K562 (cell line): ENCODE results near the gene ZSWIM3. TPM values are rescaled to one million over a fixed set of nuclear protein-coding genes. Genes with fewer than 3 reads are reported as not detected.

Experiments used
- BCL6 ChIP-seq: fragments of 250-450 bp; sonication (Bioruptor Pico); IDR thresholded peaks from 2 replicates; pipeline ENCODE4 v1.4.0; 2020
- BMI1 ChIP-seq: fragments of 150-350 bp; IDR thresholded peaks from 2 replicates; pipeline ENCODE4 v1.6.1; 2014; ENCODE audit warnings: low read length
- C11orf30 ChIP-seq: fragments of 450-650 bp; IDR thresholded peaks from 2 replicates; pipeline ENCODE4 v1.6.1; 2016; ENCODE audit warnings: low read depth, mild to moderate bottlenecking
- CREB1 ChIP-seq, 2 experiments: sonication (generic) in 1 of 2; formaldehyde crosslinking in 1 of 2; IDR thresholded peaks; 2 replicates each; pipeline versions ENCODE4 v1.6.1 to v1.8.0; 2012 to 2022; ENCODE audit warnings: inconsistent platforms in 1 of 2, mild to moderate bottlenecking in 1 of 2, missing genetic modification reagents in 1 of 2, moderate library complexity in 1 of 2
- CTCFL ChIP-seq: IDR thresholded peaks from 2 replicates; pipeline ENCODE4 v1.6.1; 2011; ENCODE audit warnings: borderline replicate concordance, low read depth, mild to moderate bottlenecking, moderate library complexity, low read length; ENCODE audit not compliant: insufficient read depth, poor library complexity, severe bottlenecking
- EWSR1 ChIP-seq: fragments of 450-650 bp; IDR thresholded peaks from 2 replicates; pipeline ENCODE4 v1.6.1; 2018; ENCODE audit warnings: borderline replicate concordance, mild to moderate bottlenecking, low read depth, moderate library complexity; ENCODE audit not compliant: partially characterized antibody
- HCFC1 ChIP-seq: IDR thresholded peaks from 2 replicates; pipeline ENCODE4 v1.6.1; 2012; ENCODE audit warnings: low read depth, low read length, improper control_type of control experiment
- HDAC1 ChIP-seq, 2 experiments: fragments of 450-650 bp; IDR thresholded peaks; 2 replicates each; pipeline ENCODE4 v1.6.1; 2016 to 2017; ENCODE audit warnings: inconsistent platforms in 1 of 2, mild to moderate bottlenecking in 1 of 2, moderate library complexity in 1 of 2
- HSF4 ChIP-seq: fragments of 250-450 bp; sonication (Bioruptor Pico); IDR thresholded peaks from 2 replicates; pipeline ENCODE4 v2.1.2; 2022; ENCODE audit warnings: mild to moderate bottlenecking, moderate library complexity, borderline replicate concordance
- NBN ChIP-seq: fragments of 450-650 bp; IDR thresholded peaks from 2 replicates; pipeline ENCODE4 v1.6.1; 2016; ENCODE audit warnings: low read depth, mild to moderate bottlenecking
- NFIX ChIP-seq: fragments of 250-450 bp; sonication (Bioruptor Pico); IDR thresholded peaks from 2 replicates; pipeline ENCODE4 v1.4.0; 2020; ENCODE audit warnings: low read depth, mild to moderate bottlenecking, moderate library complexity
- PATZ1 ChIP-seq: fragments of 250-450 bp; sonication (Bioruptor Pico); IDR thresholded peaks from 2 replicates; pipeline ENCODE4 v1.5.0; 2020; ENCODE audit warnings: mild to moderate bottlenecking, borderline replicate concordance
- RFX7 ChIP-seq: fragments of 250-450 bp; sonication (Bioruptor Pico); IDR thresholded peaks from 2 replicates; pipeline ENCODE4 v1.5.1; 2021; ENCODE audit warnings: mild to moderate bottlenecking
- SAP30 ChIP-seq: fragments of 200-600 bp; sonication (generic); IDR thresholded peaks from 2 replicates; pipeline ENCODE4 v1.6.1; 2012; ENCODE audit warnings: borderline replicate concordance, low read depth, mild to moderate bottlenecking, moderate library complexity, low read length, control low read depth, inconsistent platforms; ENCODE audit not compliant: insufficient read depth, poor library complexity, severe bottlenecking
- SREBF1 ChIP-seq: fragments of 150-350 bp; IDR thresholded peaks from 2 replicates; pipeline ENCODE4 v1.6.1; 2014; ENCODE audit warnings: antibody characterized with exemption, low read depth, low read length, borderline replicate concordance
- ZFP1 ChIP-seq: fragments of 450-650 bp; formaldehyde crosslinking; IDR thresholded peaks from 2 replicates; pipeline ENCODE4 v1.4.0; 2020; ENCODE audit warnings: mild to moderate bottlenecking, mixed read lengths
- ZNF274 ChIP-seq: IDR thresholded peaks from 2 replicates; pipeline ENCODE4 v1.6.1; 2011; ENCODE audit warnings: low read depth, mild to moderate bottlenecking, low read length, moderate library complexity, borderline replicate concordance
- ZNF311 ChIP-seq: fragments of 250-450 bp; sonication (Bioruptor Pico); IDR thresholded peaks from 2 replicates; pipeline ENCODE4 v1.4.0; 2020; ENCODE audit warnings: mild to moderate bottlenecking, moderate library complexity
- ZNF668 ChIP-seq: fragments of 250-450 bp; sonication (Bioruptor Pico); IDR thresholded peaks from 2 replicates; pipeline ENCODE4 v1.8.0; 2022; ENCODE audit warnings: mild to moderate bottlenecking, inconsistent platforms
- ZNF79 ChIP-seq: fragments of 250-450 bp; sonication (Bioruptor Pico); IDR thresholded peaks from 2 replicates; pipeline ENCODE4 v1.4.0; 2020; ENCODE audit warnings: low read depth, mild to moderate bottlenecking, moderate library complexity
- polyA plus RNA-seq, 8 experiments: library from polyadenylated mRNA; depleted of rRNA in 4 of 8; stranded (reverse) in 5 of 8; unstranded in 3 of 8; fragments of >200 nt; fragmentation: Nextera tagmentation in 2 of 8; fragmentation: Illumina TruSeq in 1 of 8; extraction: Ambion mirVana in 2 of 8; extraction: Trizol in 1 of 8; gene quantifications; 2 replicates each; pipeline versions ENCODE4 v1.2.1 to v1.2.3, GENCODE V29; 2011 to 2014; ENCODE audit warnings: inconsistent platforms in 1 of 8, missing spikeins in 1 of 8
- total RNA-seq, 7 experiments: library from RNA; depleted of rRNA in 6 of 7; stranded (reverse); fragments of >200 nt in 6 of 7; fragmentation: Illumina TruSeq in 2 of 7; extraction: Trizol in 2 of 7; gene quantifications; 2 replicates each; pipeline versions ENCODE4 v1.2.1 to v1.2.3, GENCODE V29; 2011 to 2021; ENCODE audit warnings: low replicate concordance in 1 of 7
- TF ChIP-seq, protein P1 (sequence below), 2 experiments: IDR thresholded peaks; 2 replicates each; pipeline ENCODE4 v1.6.1; 2012; ENCODE audit warnings: improper control_type of control experiment in 2 of 2, low read depth in 2 of 2, low read length in 2 of 2, borderline replicate concordance in 1 of 2

The ZSWIM3 gene
- total and polyA plus RNA-seq, 9 of the 15 experiments (the other 6 are each of a cell fraction or from before 2014, with no cell fraction given) = 1.7 to 4.3 (median 2.9) TPM

DNA sequence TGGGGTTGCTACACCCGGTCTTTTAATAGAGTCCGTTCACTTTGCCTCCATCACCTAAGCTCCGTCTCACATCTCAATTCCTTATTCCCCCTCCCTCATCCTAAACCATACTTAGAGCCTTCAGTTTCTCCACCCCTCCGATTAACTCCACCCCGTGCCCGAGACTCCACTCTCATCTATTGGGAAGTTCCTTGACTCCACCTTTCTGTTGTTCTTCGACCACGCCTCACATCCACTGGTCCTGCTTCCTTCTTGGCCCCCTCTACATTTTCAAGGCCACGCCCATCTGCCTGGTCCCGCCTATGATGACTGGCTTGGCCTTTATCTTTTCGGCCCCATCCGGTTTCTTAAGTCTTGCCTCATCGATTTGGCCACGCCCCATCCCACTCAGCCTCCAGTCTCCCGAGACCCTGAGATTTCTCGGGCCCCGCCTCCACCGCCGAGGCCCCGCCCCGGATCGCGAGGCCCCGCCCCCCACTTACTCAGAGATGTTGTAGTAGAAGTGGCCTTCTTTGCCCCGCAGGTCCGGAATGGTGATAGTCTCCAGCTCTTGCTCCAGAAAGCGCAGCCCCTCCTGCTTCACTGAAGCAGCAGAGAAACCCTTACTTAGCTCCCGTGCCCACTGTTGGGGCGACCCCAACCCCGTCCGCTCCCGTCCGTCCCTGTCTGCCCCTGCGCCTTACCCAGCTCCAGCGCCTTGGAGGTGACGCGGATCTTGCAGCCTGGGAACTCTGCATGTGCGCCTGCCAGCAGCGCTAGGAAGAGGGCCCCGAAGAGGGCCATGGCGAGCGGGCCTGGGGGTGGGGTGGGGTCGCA lies 53.5 kb downstream of the ZSWIM3 start (continued):
- no peak for TF ChIP-seq NFIX (CRISPR knock-in tag)
- TF ChIP-seq CTCFL = no peak
- no peak for TF ChIP-seq ZNF274
- peak in 1 of 2 experiments; percentile 4; a peak in 1 of 4 replicates for TF ChIP-seq HDAC1 (IDR thresholded peaks at IDR 0.05)
- no peak for TF ChIP-seq HSF4 (CRISPR knock-in tag)
- TF ChIP-seq ZNF668 = no peak
- TF ChIP-seq ZNF311 = no peak
- peak; percentile 63 for TF ChIP-seq NBN
- TF ChIP-seq PATZ1 = no peak
- TF ChIP-seq ZNF79 (CRISPR knock-in tag) = no peak
- no peak for TF ChIP-seq SREBF1
- no peak for TF ChIP-seq BMI1
- TF ChIP-seq HCFC1 = no peak
- TF ChIP-seq SAP30 = no peak
- TF ChIP-seq RFX7 (CRISPR knock-in tag) = no peak
- TF ChIP-seq BCL6 = no peak
- TF ChIP-seq ZFP1 (CRISPR knock-in tag) = no peak
- no peak for TF ChIP-seq CREB1 (IDR thresholded peaks at IDR 0.05)
- TF ChIP-seq CREB1 (CRISPR knock-in tag; IDR thresholded peaks at IDR 0.05) = no peak
- TF ChIP-seq, protein P1, sequence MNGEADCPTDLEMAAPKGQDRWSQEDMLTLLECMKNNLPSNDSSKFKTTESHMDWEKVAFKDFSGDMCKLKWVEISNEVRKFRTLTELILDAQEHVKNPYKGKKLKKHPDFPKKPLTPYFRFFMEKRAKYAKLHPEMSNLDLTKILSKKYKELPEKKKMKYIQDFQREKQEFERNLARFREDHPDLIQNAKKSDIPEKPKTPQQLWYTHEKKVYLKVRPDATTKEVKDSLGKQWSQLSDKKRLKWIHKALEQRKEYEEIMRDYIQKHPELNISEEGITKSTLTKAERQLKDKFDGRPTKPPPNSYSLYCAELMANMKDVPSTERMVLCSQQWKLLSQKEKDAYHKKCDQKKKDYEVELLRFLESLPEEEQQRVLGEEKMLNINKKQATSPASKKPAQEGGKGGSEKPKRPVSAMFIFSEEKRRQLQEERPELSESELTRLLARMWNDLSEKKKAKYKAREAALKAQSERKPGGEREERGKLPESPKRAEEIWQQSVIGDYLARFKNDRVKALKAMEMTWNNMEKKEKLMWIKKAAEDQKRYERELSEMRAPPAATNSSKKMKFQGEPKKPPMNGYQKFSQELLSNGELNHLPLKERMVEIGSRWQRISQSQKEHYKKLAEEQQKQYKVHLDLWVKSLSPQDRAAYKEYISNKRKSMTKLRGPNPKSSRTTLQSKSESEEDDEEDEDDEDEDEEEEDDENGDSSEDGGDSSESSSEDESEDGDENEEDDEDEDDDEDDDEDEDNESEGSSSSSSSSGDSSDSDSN (IDR thresholded peaks at IDR 0.05; ENCODE audit: borderline replicate concordance in 1 of 2, low read depth in 2 of 2, low read length in 2 of 2) = 0 out of 4 replicates have a peak, but pooled peaks of 1 of the 2 experiments have one; percentile 42
- no peak for TF ChIP-seq EWSR1
- peak; percentile 80 for TF ChIP-seq C11orf30
